Natural killer cell (primary cell): Measurements from ENCODE around the gene PRPH2. TPM values are rescaled to one million over a fixed set of nuclear protein-coding genes. Genes with fewer than 3 reads are reported as not detected.

Source experiments
- ATAC-seq, 3 donors: fragments of 150-1000 bp in 2 of 3; fragments of 200-7000 bp in 1 of 3; cut with Tn5 transposase; 1 replicate in 1 of 3; 2 replicates in 2 of 3; pipeline ENCODE4 v1.10.0; 2021; ENCODE audit warnings: mild to moderate bottlenecking in 2 of 3, moderate library complexity in 2 of 3
- DNase-seq, 2 donors: peaks; one replicate each; pipeline versions ENCODE4 v3.0.0 to v3.0.0-alpha.2; 2013 to 2021; ENCODE audit warnings: mixed read lengths in 1 of 2
- H3K27ac ChIP-seq: one replicate; pipeline ENCODE4 v1.5.1; 2013; ENCODE audit warnings: mild to moderate bottlenecking, low read length
- H3K27me3 ChIP-seq: one replicate; pipeline ENCODE4 v1.6.1; 2013; ENCODE audit warnings: low read length; ENCODE audit not compliant: control insufficient read depth, insufficient read depth
- H3K36me3 ChIP-seq: one replicate; pipeline ENCODE4 v1.6.1; 2013; ENCODE audit warnings: low read length; ENCODE audit not compliant: control insufficient read depth, insufficient read depth
- H3K4me1 ChIP-seq: one replicate; pipeline ENCODE4 v1.6.1; 2013; ENCODE audit warnings: low read length; ENCODE audit not compliant: control insufficient read depth, insufficient read depth
- H3K4me3 ChIP-seq: one replicate; pipeline ENCODE4 v1.5.1; 2013; ENCODE audit warnings: low read length
- H3K9me3 ChIP-seq: one replicate; pipeline ENCODE4 v1.6.1; 2013; ENCODE audit warnings: low read length; ENCODE audit not compliant: control insufficient read depth, insufficient read depth
- H3K27ac Mint-ChIP-seq, 2 donors: one replicate each; pipeline ENCODE4 v1.8.0; 2022; ENCODE audit warnings: mild to moderate bottlenecking in 2 of 2, mixed read lengths in 2 of 2, moderate library complexity in 1 of 2
- H3K27me3 Mint-ChIP-seq, 2 donors: one replicate each; pipeline ENCODE4 v1.8.0; 2022; ENCODE audit warnings: low read depth in 2 of 2, mixed read lengths in 2 of 2
- H3K36me3 Mint-ChIP-seq: one replicate; pipeline ENCODE4 v1.8.0; 2022; ENCODE audit warnings: mixed read lengths
- H3K4me1 Mint-ChIP-seq, 2 donors: one replicate each; pipeline ENCODE4 v1.8.0; 2022; ENCODE audit warnings: mixed read lengths in 2 of 2
- H3K4me3 Mint-ChIP-seq: one replicate; pipeline ENCODE4 v1.8.0; 2022; ENCODE audit warnings: mild to moderate bottlenecking, moderate library complexity, mixed read lengths
- H3K9me3 Mint-ChIP-seq, 2 donors: one replicate each; pipeline ENCODE4 v1.8.0; 2022; ENCODE audit warnings: mixed read lengths in 2 of 2
- CTCF ChIP-seq: fragments of 200-600 bp; IDR thresholded peaks from one replicate; pipeline ENCODE4 v1.8.0; 2022; ENCODE audit warnings: antibody characterized with exemption
- WGBS: methylation state at CpG from one replicate; pipeline ENCODE4 v1.1.7; 2013; ENCODE audit warnings: missing lambda C conversion rate; ENCODE audit not compliant: insufficient coverage; 5-methylcytosine and 5-hydroxymethylcytosine counted together
- intact Hi-C: fragments of 100-400 bp; cut with micrococcal nuclease; formaldehyde crosslinking; loops from one replicate; pipeline ENCODE4 v1.14.2; 2022
- total RNA-seq, 4 donors: library from RNA; stranded (reverse); fragments of 120-200 nt in 1 of 4; gene quantifications; one replicate each; pipeline versions ENCODE4 v1.2.3 to v1.2.4, GENCODE V29; 2013 to 2022

PRPH2 gene
- total RNA-seq, 3 donors from 2014 or later (not counting 1 experiment from before 2014, with no cell fraction given), result 0.12 to 0.16 (median 0.13) TPM

- Mint-ChIP-seq H3K9me3 (no peaks in the 10 kb centered on the region), H3K27me3 (no peaks in the 10 kb centered on the region), H3K4me3 (no peak overlapping the region), H3K27ac (no peak overlapping the region), H3K4me1 (no peaks in the 10 kb centered on the region), H3K36me3 (peaks cover 3% of the 10 kb centered on the region)
- no peak for TF ChIP-seq CTCF
- no peak for ATAC-seq
- 92% methylated on average over 5 of the region's 5 CpGs for WGBS
- Histone ChIP-seq H3K27me3 (no peaks in the 10 kb centered on the region), H3K4me1 (no peaks in the 10 kb centered on the region), H3K36me3 (peaks cover 71% of the 10 kb centered on the region), H3K4me3 (no peak overlapping the region), H3K27ac (no peak overlapping the region), H3K9me3 (no peaks in the 10 kb centered on the region)
- intact Hi-C loops, result no loop called here
- DNase-seq, result no peak
These were observed 70.2 kb downstream of the PRPH2 start for GRCh38 chr6:42652024-42652746.

Other genes starting within 250 kb of the PRPH2 start
- gene UBR2, start 158.6 kb downstream of the PRPH2 start, total RNA-seq, result 10 to 100 TPM; 44.9 to 57.3 (median 53.2) TPM
- 10 to 100 TPM; 64.1 to 77.6 (median 65.6) TPM for gene TBCC, start 23.5 kb upstream of the PRPH2 start, total RNA-seq
- 10 to 100 TPM; 31.1 to 43.4 (median 37.1) TPM for gene BICRAL, start 59.5 kb upstream of the PRPH2 start, total RNA-seq
- 10 to 100 TPM; 66.9 to 67.2 (median 66.9) TPM for gene RPL7L1, start 157.0 kb upstream of the PRPH2 start, total RNA-seq
- 1 to 10 TPM in 2 of 3 donors, not detected in 1; 3.7 to 4.7 TPM for gene PTCRA, start 193.5 kb upstream of the PRPH2 start, total RNA-seq
- gene CNPY3, start 206.9 kb upstream of the PRPH2 start, total RNA-seq, result 10 to 100 TPM; 52.4 to 71.2 (median 59.8) TPM
- gene GNMT, start 238.2 kb upstream of the PRPH2 start, total RNA-seq, result 1 to 10 TPM; 2.0 to 2.8 (median 2.6) TPM